NT2/D1 (cell line): ENCODE results near the gene PKLR.
"Not testable (repeated sequence)": the region's sequence is repeated elsewhere in the genome, so short reads cannot be mapped to it uniquely, and the experiment has no call there.

Experiments used
- DNase-seq: peaks from one replicate; pipeline ENCODE4 v3.0.0-alpha.2; 2011; ENCODE audit warnings: low read depth, low spot score
- H3K27me3 ChIP-seq: 2 replicates; pipeline ENCODE4 v1.6.0; 2011; ENCODE audit warnings: mild to moderate bottlenecking; ENCODE audit not compliant: insufficient read length, insufficient read depth
- H3K36me3 ChIP-seq: 2 replicates; pipeline ENCODE4 v1.6.1; 2011; ENCODE audit warnings: mild to moderate bottlenecking, low read length, mixed read lengths; ENCODE audit not compliant: insufficient read depth, insufficient read length
- H3K4me1 ChIP-seq: 2 replicates; pipeline ENCODE4 v1.5.1; 2011; ENCODE audit not compliant: insufficient read depth, insufficient read length
- H3K4me3 ChIP-seq: 2 replicates; pipeline ENCODE4 v1.5.1; 2011; ENCODE audit warnings: low read depth; ENCODE audit not compliant: insufficient read length
- H3K9ac ChIP-seq: 2 replicates; pipeline ENCODE4 v1.6.0; 2011; ENCODE audit warnings: low read depth; ENCODE audit not compliant: insufficient read length
- H3K9me3 ChIP-seq: 2 replicates; pipeline ENCODE4 v1.5.1; 2011; ENCODE audit warnings: mild to moderate bottlenecking, low read length; ENCODE audit not compliant: insufficient read depth
- SUZ12 ChIP-seq: IDR thresholded peaks from 2 replicates; pipeline ENCODE4 v1.6.1; 2011; ENCODE audit not compliant: insufficient read length, insufficient read depth; ENCODE audit errors: extremely low read depth
- YY1 ChIP-seq: IDR thresholded peaks from 2 replicates; pipeline ENCODE4 v1.6.1; 2011; ENCODE audit not compliant: insufficient read length, insufficient read depth
- ZNF274 ChIP-seq: IDR thresholded peaks from 2 replicates; pipeline ENCODE4 v1.6.1; 2011; ENCODE audit warnings: mild to moderate bottlenecking, low read depth, low read length

Gene PKLR

GRCh38 chr1:155293086-155293749 lies 8.0 kb downstream of the PKLR start:
- DNase-seq, result no peak
- Histone ChIP-seq H3K4me3 (no peak overlapping the region), H3K9me3 (no peaks in the 10 kb centered on the region), H3K9ac (no peak overlapping the region), H3K4me1 (peaks cover 9% of the 10 kb centered on the region), H3K27me3 (peaks cover 41% of the 10 kb centered on the region), H3K36me3 (peaks cover 2% of the 10 kb centered on the region)
- TF ChIP-seq SUZ12 (no peak), YY1 (no peak), ZNF274 (no peak)

GRCh38 chr1:155291006-155291405 lies 10.2 kb downstream of the PKLR start:
- DNase-seq, H3K9ac ChIP-seq, H3K4me3 ChIP-seq, H3K36me3 ChIP-seq, H3K9me3 ChIP-seq, H3K4me1 ChIP-seq: not testable (repeated sequence)
- peaks cover 34% of the 10 kb centered on the region for H3K27me3 ChIP-seq

- Histone ChIP-seq H3K27me3 (peaks cover 5% of the 10 kb centered on the region), H3K9ac (no peak overlapping the region), H3K9me3 (no peaks in the 10 kb centered on the region), H3K4me1 (peaks cover 4% of the 10 kb centered on the region), H3K4me3 (no peak overlapping the region), H3K36me3 (peaks cover 13% of the 10 kb centered on the region)
- DNase-seq, result no peak
- no peak for TF ChIP-seq YY1
- TF ChIP-seq SUZ12, result no peak
- no peak for TF ChIP-seq ZNF274
These were observed 13.2 kb downstream of the PKLR start for GRCh38 chr1:155287987-155288543.

GRCh38 chr1:155286544-155286943 lies 14.7 kb downstream of the PKLR start:
- peaks cover 8% of the 10 kb centered on the region for H3K4me1 ChIP-seq

GRCh38 chr1:155285631-155286044 lies 15.6 kb downstream of the PKLR start:
- no peaks in the 10 kb centered on the region for H3K9me3 ChIP-seq
- TF ChIP-seq ZNF274 (no peak), SUZ12 (no peak), YY1 (no peak)
- no peak for DNase-seq
- no peaks in the 10 kb centered on the region for H3K27me3 ChIP-seq
- peaks cover 18% of the 10 kb centered on the region for H3K36me3 ChIP-seq
- H3K4me1 ChIP-seq, result peaks cover 8% of the 10 kb centered on the region
- no peak overlapping the region for H3K9ac ChIP-seq
- H3K4me3 ChIP-seq, result no peak overlapping the region

More at GRCh38 chr1:155286544-155286943, 14.7 kb downstream of the PKLR start:
- H3K27me3 ChIP-seq, result no peaks in the 10 kb centered on the region
- DNase-seq, result no peak
- H3K9me3 ChIP-seq, result no peaks in the 10 kb centered on the region
- no peak for TF ChIP-seq SUZ12
- TF ChIP-seq ZNF274, result no peak
- no peak for TF ChIP-seq YY1
- no peak overlapping the region for H3K4me3 ChIP-seq
- H3K36me3 ChIP-seq, result peaks cover 18% of the 10 kb centered on the region
- no peak overlapping the region for H3K9ac ChIP-seq

GRCh38 chr1:155285063-155285462 lies 16.2 kb downstream of the PKLR start:
- Histone ChIP-seq H3K4me3 (no peak overlapping the region), H3K4me1 (peaks cover 8% of the 10 kb centered on the region), H3K36me3 (peaks cover 18% of the 10 kb centered on the region), H3K9ac (no peak overlapping the region), H3K27me3 (no peaks in the 10 kb centered on the region), H3K9me3 (no peaks in the 10 kb centered on the region)
- TF ChIP-seq YY1 (no peak), ZNF274 (no peak), SUZ12 (no peak)
- no peak for DNase-seq

GRCh38 chr1:155284476-155284875 lies 16.8 kb downstream of the PKLR start:
- no peaks in the 10 kb centered on the region for H3K9me3 ChIP-seq
- peaks cover 9% of the 10 kb centered on the region for H3K4me1 ChIP-seq
- no peak overlapping the region for H3K9ac ChIP-seq
- no peak overlapping the region for H3K4me3 ChIP-seq
- H3K36me3 ChIP-seq, result peaks cover 18% of the 10 kb centered on the region
- no peaks in the 10 kb centered on the region for H3K27me3 ChIP-seq
- no peak for DNase-seq
- no peak for TF ChIP-seq YY1
- no peak for TF ChIP-seq ZNF274
- no peak for TF ChIP-seq SUZ12
